Upper lobe of left lung (tissue), 4 donors: ENCODE results near the gene C2CD4D.

Source experiments
- CTCF ChIP-seq, 6 experiments: fragments of 450-650 bp in 4 of 6; fragments of 200-600 bp in 2 of 6; sonication (generic) in 2 of 6; IDR thresholded peaks; one replicate each; pipeline ENCODE4 v1.5.1; 2016 to 2019; ENCODE audit warnings: antibody characterized with exemption in 6 of 6
- POLR2A ChIP-seq, 4 donors: fragments of 450-650 bp; IDR thresholded peaks; one replicate each; pipeline ENCODE4 v1.5.1; 2016 to 2017; ENCODE audit warnings: antibody characterized with exemption in 4 of 4, mild to moderate bottlenecking in 2 of 4

GRCh38 chr1:151849126-151849525 lies 9.5 kb upstream of the C2CD4D start:
- TF ChIP-seq CTCF (IDR thresholded peaks at IDR 0.05) = no peak
- TF ChIP-seq POLR2A (IDR thresholded peaks at IDR 0.05) = no peak
